HG02759 (cell line): ENCODE results near the gene NBPF26.
"Not testable (repeated sequence)": the region's sequence is repeated elsewhere in the genome, so short reads cannot be mapped to it uniquely, and the experiment has no call there.

Experiments
- ATAC-seq: cut with Tn5 transposase; IDR thresholded peaks from one replicate; pipeline ENCODE4 v1.9.1; 2021; ENCODE audit warnings: mild to moderate bottlenecking, moderate library complexity; ENCODE audit not compliant: unreplicated experiment

NBPF26 gene

DNA sequence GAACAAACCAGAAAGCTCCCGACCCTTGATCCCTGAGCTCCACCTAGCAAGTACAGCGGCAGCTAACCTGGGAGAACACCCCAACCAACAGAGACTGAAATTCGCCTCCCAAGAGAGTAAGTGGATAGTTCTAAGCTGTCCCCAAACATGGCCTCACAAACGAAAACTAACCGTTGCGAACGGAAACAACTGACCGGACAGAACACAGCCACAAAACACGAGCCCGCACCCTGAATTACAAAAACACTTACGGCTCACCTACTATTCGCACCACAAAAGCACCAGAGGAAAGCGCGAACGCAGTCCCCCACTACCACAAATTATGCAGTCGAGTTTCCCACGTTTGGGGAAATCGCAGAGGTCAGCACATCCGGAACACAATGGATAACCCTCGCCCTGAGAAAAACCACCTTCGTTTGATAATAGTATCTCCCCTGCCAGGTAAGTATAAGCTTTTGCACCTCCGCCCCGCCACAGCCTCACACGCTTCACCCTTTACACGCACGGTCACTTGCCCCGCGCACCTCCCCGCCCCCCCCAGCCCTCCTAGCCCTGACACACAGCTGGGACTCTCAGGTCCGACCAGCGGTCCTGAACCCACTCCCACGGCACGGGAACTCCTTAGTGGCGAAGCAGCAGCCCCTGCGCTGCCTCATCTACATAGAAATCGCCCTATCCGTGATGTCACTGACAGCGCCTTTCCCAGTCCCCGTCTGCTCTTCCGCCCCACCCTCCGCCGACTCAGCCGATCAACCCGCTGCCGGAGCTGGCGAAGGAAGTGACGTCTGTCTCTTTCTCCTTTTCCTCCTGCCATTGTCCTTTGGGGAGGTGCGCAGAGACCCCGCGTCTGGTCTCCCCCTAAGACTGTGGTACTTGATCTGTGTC, 127.0 kb downstream of the NBPF26 start:
- peak; percentile 83 for ATAC-seq

- ATAC-seq: not testable (repeated sequence)
Observed at GRCh38 chr1:120858144-120858543, 134.4 kb downstream of the NBPF26 start.

DNA sequence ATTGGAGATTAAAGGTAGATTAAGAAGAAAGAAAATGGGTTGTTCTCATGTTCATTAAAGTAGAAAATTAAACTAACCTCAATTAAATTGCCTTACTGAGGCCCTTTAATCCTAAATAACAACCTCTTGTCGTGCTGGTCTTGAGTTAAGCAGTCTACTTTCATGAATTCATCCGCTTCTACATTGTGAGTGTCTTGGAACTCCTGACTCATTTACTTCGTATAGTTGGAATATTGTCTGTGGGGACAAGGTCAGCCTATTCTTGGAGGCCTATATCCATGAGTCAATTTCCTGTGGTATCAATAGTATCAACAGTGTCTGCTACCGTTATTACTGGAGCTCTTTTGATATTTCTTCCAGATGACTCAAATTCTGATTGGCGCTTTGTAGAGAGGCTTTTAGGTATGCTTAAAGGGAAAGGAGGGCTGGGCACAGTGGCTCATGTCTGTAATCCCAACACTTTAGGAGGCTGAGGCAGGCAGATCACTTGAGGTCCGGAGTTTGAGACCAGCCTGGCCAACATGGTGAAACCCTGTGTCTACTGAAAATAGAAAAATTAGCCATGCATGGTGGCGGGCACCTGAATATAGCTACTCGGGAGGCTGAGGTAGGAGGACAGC, 136.0 kb downstream of the NBPF26 start:
- ATAC-seq: not testable (repeated sequence)

- not testable (repeated sequence) for ATAC-seq
Observed at GRCh38 chr1:120878206-120878605, 154.5 kb downstream of the NBPF26 start.

- ATAC-seq: not testable (repeated sequence)
Observed at GRCh38 chr1:120880056-120880455, 156.3 kb downstream of the NBPF26 start.

DNA sequence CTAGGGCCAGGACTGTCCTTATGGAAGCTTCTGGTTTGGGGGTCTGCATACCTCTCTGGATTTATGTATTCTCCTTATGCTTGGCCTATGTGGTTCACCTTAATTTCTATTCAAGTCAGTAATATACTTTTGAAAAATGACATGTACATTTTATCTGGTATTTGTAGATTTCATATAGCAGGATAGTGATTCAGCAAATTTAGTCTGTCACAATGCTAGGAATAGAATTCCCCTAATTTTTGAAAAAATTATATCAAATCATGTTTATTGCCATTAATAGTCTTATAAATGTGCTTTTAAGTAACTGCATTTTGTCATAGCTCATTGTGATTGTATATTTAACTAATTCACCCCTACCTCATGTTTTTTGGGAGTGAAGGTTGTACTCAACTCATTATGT, 158.2 kb downstream of the NBPF26 start:
- not testable (repeated sequence) for ATAC-seq
